Measurements from ENCODE around the gene FUT6.
"Not testable (repeated sequence)": the region's sequence is repeated elsewhere in the genome, so short reads cannot be mapped to it uniquely, and the experiment has no call there.

FUT6 gene

GRCh38 chr19:5782945-5783919 lies 56.3 kb downstream of the FUT6 start:
- no peak for DNase-seq (ENCODE audit: low read depth, low spot score)
- ChIA-PET POLR2A (interaction anchor here (0.5 kb wide), 1 partner anchor 100 kb away, joined by 3 read pairs; no protein-coding TSS in a partner anchor), CTCF (interaction anchor here (1.8 to 2.0 kb wide), 2 partner anchors 9 to 21 kb away, joined by 5 to 8 read pairs; no protein-coding TSS in a partner anchor)
- no peak overlapping the region for H3K4me3 ChIP-seq (ENCODE audit: low read depth, low read length)
- TF ChIP-seq CTCF (IDR thresholded peaks at IDR 0.05; ENCODE audit: insufficient read depth, low read length, missing control alignments): no peak

GRCh38 chr19:5782322-5782721 lies 57.2 kb downstream of the FUT6 start:
- no peak for TF ChIP-seq CTCF (IDR thresholded peaks at IDR 0.05; ENCODE audit: insufficient read depth, low read length, missing control alignments)
- POLR2A ChIA-PET: interaction anchor here (0.5 to 0.6 kb wide), 2 partner anchors 8 to 101 kb away, joined by 3 to 4 read pairs; no protein-coding TSS in a partner anchor
- DNase-seq (ENCODE audit: low read depth, low spot score): no peak
- CTCF ChIA-PET: interaction anchor here (1.8 to 2.6 kb wide), 3 partner anchors 12 to 22 kb away, joined by 5 to 7 read pairs (median 7); no protein-coding TSS in a partner anchor
- no peak overlapping the region for H3K4me3 ChIP-seq (ENCODE audit: low read depth, low read length)

- POLR2A ChIA-PET: interaction anchor here (1.7 kb wide), 1 partner anchor 61 kb away, joined by 5 read pairs; the partner anchor contains the start of genes CATSPERD and LONP1
- CTCF ChIA-PET: interaction anchor here (1.1 to 2.6 kb wide), 3 partner anchors 12 to 23 kb away, joined by 3 to 7 read pairs (median 7); no protein-coding TSS in a partner anchor
- not testable (repeated sequence) for H3K4me3 ChIP-seq (ENCODE audit: low read depth, low read length)
These were observed 58.6 kb downstream of the FUT6 start for GRCh38 chr19:5780916-5781315.

More at GRCh38 chr19:5780916-5781315, 58.6 kb downstream of the FUT6 start:
- DNase-seq (ENCODE audit: low read depth, low spot score): not testable (repeated sequence)

All from AG04449 (cell line).